ENCODE data around the gene LMAN1L. TPM values are rescaled to one million over a fixed set of nuclear protein-coding genes. Genes with fewer than 3 reads are reported as not detected.
"Not testable (repeated sequence)": the region's sequence is repeated elsewhere in the genome, so short reads cannot be mapped to it uniquely, and the experiment has no call there.

The LMAN1L gene
- polyA plus RNA-seq, 10 donors = 0.20 TPM; not detected in 9

DNA sequence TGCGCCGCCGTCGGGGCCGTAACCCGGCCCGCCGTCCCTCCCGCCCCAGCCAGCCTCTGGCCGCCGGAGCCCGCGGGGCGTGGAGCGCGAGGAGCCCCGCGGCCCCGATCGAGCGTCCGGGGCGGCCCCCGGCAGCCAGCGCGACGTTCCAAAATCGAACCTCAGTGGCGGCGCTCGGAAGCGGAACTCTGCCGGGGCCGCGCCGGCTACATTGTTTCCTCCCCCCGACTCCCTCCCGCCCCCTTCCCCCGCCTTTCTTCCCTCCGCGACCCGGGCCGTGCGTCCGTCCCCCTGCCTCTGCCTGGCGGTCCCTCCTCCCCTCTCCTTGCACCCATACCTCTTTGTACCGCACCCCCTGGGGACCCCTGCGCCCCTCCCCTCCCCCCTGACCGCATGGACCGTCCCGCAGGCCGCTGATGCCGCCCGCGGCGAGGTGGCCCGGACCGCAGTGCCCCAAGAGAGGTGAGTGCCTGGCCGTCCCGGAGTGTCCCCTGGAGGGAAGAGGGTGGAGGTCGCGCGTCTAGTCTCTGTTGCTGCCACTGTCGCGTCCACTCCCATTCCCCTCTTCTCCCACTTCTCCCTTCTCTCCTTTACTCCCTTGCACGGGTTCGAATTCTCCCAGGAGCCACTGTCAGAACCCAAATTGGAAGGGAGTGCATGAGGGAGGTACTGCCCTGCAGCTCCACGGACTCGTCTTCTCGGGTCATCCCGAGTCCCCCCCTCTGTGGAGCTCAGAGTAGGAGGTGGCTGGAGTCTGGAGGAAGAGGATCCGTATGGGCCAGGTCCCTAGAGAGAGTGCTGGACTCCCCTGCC, 30.2 kb upstream of the LMAN1L start:
- DNase-seq = peak in 1 of 3 donors; percentile 64

DNA sequence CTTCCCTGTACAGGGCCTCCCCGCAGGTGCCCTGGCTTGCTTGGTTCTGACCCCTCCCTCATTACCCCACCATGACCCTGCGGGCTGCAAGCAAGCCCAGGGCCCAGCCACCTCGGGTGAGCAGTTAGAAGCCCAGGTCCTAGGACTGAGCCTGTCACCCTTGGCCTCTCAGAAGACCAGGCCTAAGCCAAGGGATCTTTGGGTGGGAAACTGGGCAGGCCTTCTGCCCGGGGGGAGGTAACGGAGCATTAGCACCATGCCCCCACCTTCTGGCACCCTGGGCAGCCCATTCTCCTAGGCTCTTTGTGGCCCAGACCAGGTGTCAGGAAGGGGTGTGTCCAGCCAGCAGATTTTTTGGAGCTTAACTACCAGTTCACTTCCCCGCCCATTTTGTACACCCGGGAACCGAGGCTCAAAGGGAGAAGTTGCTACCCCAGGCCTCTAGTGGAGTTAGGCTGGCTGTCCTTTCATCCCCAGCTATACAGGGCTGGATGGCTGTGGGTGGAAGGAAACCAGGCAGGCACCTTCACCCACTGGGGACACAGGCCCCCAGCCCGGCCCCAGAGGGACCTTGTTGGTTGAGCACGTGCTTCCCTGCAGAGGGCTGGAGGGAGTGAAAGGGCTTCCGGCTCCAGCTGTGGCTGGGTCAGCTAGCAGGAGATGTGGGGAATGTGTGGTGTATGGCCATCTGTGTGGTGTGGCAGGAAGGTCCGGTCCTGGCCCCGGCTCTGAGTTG, 29.4 kb upstream of the LMAN1L start:
- peak in 1 of 3 donors; percentile 47 for DNase-seq

DNA sequence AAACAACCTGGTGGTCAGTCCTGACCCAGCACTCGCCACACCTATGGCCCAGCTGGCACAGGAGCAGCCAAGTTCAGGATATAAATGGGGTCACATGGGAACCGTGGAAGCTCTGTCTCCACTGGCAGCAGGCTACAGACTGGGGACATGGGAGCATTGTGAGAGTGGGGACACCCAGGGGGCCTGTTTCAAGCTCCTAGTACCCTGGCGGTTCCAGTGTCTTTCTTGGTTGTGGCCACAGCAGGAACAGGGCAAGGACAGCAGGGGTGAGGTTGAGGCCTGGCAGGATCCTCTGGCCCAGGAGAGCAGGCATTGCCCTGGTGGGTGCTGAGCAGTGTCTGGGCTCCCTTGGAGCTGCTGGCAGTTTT, 28.8 kb upstream of the LMAN1L start:
- no peak for DNase-seq

DNA sequence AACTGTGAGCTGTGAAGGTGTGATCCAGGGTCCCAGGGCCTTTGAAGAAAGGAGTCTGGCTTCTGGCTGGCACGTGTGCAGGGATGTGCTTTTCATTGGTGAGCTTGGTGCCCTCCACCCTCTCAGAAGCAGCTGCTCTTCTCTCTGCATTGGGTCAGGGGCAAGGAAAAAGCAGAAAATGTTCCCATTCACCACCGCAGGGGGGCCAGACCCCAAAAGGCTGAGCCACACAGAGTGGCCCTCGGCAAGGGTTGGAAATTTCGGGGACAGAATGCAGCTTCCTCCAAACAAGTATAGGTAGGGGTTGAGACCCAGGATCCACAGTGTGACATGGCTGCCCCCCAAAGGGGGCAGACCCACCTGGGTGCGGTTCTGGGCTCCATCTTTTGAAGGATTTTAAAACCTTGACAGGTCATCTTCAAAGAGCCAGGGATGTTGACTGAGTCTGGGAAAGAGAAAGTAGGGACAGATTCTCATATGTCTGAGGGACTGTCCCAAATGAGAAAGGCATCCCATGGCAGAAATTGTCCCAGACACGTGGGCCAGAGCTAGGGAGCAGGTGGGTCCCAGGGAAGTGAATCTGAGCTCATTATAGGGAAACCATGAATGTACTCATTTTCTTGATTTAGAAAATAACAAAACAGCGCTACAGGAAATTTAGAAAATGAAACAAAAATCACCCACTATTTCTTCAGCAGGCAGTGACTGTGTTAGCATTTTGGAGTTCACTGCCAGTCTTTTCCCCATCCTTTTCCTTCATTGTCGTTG, 28.0 kb upstream of the LMAN1L start:
- no peak for DNase-seq

DNA sequence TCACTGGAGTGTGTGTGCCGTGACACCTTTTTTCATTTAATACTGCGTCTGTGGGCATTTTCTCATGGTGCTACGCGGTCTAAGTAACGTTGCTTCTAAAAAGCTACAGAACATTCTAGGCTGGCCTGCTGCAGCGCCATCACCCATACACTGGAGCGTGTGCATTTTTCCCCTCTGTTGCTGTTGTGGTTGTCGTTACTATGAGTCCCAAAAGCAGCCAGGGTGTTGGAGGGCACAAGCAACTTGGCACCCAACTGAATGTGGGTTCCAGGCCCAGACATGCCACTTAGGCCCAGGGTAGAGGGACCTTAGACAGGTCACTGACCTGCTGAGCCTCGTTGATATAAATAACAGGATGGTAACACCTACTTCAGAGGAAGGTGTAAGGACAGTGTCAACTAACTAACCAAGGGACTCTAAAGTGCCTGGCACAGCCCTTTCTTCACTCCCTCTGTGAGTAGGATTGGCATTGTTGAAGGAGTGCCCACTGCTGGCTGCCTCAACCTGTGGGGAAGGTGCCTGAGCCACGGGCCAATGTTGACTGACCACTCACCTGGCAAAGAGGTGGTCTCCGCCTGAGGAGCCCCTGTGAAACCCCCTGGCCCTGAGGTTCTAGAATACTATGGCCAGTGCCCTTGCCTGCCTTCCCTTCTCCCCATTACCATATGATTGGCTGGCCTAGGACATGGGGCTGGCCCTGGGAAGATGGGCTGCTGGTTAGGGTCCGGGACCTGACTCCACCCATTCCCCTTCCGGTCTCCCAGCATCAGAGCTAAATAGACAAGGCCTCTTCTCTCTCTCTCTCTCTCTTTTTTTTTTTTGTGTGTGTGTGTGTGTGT, 27.2 kb upstream of the LMAN1L start:
- no peak for DNase-seq

GRCh38 chr15:74786081-74786480, 26.6 kb upstream of the LMAN1L start:
- DNase-seq = not testable (repeated sequence)

DNA sequence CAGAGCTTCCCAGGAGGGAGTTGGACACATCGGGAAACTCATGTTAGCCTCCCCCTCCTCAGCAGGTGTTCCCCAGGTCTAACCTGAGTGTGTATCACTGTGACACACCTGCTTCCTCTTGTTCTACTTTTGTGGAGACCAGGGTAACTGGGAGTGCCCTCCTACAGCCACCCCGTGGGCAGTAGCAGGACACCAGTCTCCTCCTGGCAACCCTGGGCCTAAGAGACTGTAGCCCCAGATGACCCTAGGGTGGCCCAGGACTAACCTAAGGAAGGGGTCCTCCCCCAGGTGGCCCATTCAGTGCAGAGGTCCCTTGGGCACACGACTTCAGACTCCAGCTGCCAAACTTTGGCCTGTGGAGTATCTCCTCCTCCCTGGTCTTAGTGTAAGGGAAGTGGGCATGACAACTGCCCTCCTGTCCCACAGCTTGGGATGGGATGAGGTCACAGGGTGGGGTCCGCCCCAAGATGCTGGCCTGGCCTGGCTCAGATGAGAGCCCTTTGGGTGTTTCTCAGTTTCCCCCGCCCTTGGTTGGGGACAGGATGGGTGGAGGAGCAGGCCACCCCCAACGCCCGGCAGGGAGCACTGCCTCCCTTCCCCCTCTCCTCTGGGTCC, 26.0 kb upstream of the LMAN1L start:
- DNase-seq = no peak

GRCh38 chr15:74787251-74788041, 25.2 kb upstream of the LMAN1L start:
- DNase-seq = peak; percentile 25 to 72 (median 47)

GRCh38 chr15:74788042-74788682, 24.5 kb upstream of the LMAN1L start:
- no peak for DNase-seq

DNA sequence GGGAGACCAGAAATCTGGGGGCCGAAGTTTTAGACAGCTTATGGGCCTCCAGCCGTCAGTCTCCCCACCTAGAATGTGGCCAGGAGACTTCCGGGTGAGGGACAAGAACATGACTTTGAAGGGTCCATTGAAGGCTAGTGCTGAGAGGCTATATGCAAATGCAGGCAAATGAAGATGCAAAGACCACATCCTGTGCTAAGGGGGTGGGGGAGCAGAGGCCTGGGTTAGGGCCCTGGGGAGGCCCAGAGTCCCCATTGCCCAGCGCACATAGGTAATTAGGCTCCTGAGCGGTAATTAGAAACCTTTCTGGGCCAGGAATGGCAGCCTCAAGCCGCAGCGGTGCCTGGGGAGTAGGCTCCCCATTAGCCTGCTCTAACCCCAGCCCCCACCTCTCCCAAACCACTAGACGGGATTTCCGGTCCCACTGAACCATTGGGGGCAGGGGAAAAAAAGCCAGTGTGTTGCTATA, 23.9 kb upstream of the LMAN1L start:
- no peak for DNase-seq

- DNase-seq = no peak
Measured at GRCh38 chr15:74789171-74789631, 23.4 kb upstream of the LMAN1L start.

GRCh38 chr15:74789741-74790079, 22.9 kb upstream of the LMAN1L start:
- DNase-seq = no peak

DNA sequence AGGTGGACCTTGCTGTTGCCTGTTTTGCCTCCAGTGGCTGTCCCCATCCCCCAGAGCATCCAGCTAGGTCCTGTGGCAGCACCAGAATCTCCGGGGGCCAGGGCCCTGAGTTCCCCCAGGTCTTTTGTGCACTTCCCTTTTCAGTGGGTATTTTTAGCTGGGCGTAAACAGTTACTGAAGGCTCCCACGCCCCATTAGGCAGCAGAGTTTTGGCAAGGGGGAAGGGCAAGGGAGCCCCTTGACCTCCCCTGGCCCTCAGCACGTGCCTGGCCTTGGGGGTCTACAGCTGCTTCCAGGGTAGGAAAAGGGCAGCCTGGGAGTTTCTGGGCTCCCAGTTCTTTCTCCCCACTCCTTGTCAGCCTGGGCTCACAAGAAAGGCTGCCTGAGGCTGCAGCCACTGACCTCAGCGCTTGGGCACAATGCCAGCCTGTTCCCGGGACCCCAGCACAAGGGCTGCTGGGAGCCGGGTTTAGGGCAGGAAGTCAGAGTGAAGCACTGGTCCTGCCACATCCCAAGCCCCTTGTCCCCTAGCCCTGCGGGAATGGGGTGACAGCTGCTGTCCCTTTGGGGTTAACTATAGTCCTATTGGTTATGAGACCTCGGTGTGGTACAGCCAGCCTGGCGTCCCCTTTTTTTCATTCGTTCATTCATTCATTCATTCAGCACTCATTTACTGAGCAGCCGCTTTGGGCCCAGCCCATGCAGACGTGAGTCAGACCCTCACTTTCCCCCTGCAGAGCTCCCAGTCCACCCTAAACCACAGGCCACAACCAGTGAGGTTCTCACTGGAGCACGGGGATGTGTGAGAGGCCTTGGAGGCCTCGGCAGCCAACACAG, 22.3 kb upstream of the LMAN1L start:
- peak; percentile 40 to 77 (median 66) for DNase-seq

DNA sequence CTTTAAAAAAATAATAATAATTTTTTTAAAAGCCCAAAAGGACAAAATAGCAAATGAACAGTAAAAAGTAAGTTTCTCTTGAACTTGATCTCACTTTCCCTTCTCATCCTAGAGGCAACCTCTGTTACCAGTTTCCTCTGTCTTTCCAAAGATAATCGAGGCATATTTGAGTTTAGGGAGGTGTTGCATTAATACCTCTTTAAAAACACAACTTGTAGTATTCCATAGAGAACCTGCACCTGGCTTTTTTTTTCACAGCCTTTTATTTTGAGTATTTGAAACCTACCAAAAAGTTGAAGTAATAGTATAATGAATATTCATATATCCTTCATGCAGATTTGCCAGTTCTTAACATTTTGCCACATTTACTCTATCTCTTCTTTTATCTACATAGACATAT, 21.6 kb upstream of the LMAN1L start:
- DNase-seq = no peak

DNA sequence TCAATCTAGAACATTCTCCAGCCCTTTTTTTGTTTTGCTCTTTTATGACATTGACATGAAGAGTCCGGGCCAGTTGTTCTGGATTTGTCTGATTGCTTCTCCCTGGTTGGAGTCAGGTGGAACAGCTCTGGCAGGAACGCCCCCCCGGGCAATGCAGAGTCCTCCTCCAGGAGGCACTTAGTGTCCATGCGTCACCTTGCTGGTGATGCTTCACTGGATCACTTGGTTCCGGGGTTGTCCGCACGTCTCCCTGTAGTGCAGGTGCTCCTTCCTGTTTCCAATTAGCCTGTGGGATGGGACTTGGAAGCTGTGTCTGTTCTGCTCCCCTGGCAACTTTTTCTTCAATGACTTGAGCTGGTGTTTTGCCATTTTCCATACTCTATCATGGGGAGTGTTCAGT, 21.0 kb upstream of the LMAN1L start:
- DNase-seq = no peak

- DNase-seq = no peak
Measured at GRCh38 chr15:74792227-74793016, 20.2 kb upstream of the LMAN1L start.

DNA sequence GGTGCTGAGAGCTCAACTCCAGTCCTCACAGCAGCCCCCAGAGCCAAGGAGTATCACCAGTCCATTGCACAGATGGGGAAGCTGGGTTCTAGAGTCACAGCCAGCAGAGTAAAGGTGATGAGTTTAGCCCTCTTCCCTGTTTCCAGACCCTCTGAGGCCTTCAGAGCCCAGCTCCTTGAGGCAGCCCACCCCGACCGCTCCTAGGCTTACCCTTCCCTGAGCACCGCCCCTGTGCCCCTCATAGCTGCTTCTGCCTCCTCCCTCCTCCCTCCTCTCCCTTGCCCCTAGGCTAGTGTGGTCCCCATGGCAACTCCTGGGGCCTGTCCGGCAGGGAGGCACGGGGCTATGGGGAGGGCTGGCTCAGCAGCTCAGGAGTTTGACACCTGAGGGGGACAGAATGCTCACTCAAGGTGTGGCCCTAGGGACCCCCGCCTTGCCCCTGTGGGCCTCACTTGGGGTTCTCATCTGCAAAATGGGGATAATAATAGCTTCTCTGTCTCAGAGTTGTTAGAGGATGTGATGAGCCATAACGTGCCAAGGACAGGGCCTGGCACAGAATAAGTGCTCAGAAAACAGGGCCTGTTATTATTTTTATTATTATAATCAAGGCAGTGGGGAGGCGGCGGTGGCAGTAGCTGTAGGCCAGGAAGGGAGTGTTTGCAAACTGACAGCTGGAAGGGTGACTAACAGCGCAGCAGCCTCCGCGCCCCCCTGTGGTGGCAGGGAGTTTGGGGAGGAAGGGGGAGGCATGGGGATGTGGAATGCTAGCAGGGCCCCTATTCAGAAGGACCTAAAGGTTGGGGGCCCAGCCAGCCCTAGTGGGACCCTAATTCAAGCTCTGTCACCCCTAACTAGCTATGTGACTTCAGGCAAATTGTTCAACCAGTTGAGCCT, 19.3 kb upstream of the LMAN1L start:
- DNase-seq = no peak
